Right hindlimb (tissue), 1 donor: ENCODE data around the gene PEPD.

ENCODE experiments used
- DNase-seq: peaks from one replicate; pipeline ENCODE4 v3.0.0-alpha.2; 2018

Gene PEPD

GRCh38 chr19:33472226-33472625 lies 49.4 kb downstream of the PEPD start:
- no peak for DNase-seq

GRCh38 chr19:33471111-33471996 lies 50.2 kb downstream of the PEPD start:
- no peak for DNase-seq

GRCh38 chr19:33470686-33471085 lies 50.9 kb downstream of the PEPD start:
- DNase-seq = no peak

GRCh38 chr19:33470040-33470330 lies 51.6 kb downstream of the PEPD start:
- DNase-seq = no peak

- no peak for DNase-seq
These were observed 52.2 kb downstream of the PEPD start for GRCh38 chr19:33469171-33470039.

GRCh38 chr19:33468361-33469170 lies 53.0 kb downstream of the PEPD start:
- no peak for DNase-seq

GRCh38 chr19:33467851-33468250 lies 53.7 kb downstream of the PEPD start:
- no peak for DNase-seq

- DNase-seq = no peak
These were observed 55.8 kb downstream of the PEPD start for GRCh38 chr19:33465834-33466233.

GRCh38 chr19:33465371-33465770 lies 56.2 kb downstream of the PEPD start:
- no peak for DNase-seq

- no peak for DNase-seq
These were observed 56.9 kb downstream of the PEPD start for GRCh38 chr19:33464733-33465115.

- DNase-seq = no peak
These were observed 57.4 kb downstream of the PEPD start for GRCh38 chr19:33464010-33464732.

GRCh38 chr19:33463199-33463598 lies 58.4 kb downstream of the PEPD start:
- no peak for DNase-seq

GRCh38 chr19:33462112-33462791 lies 59.3 kb downstream of the PEPD start:
- no peak for DNase-seq

- no peak for DNase-seq
These were observed 60.1 kb downstream of the PEPD start for GRCh38 chr19:33461256-33462111.

GRCh38 chr19:33460221-33460908 lies 61.2 kb downstream of the PEPD start:
- no peak for DNase-seq

- no peak for DNase-seq
These were observed 62.1 kb downstream of the PEPD start for GRCh38 chr19:33459222-33460090.

GRCh38 chr19:33458807-33459206 lies 62.8 kb downstream of the PEPD start:
- DNase-seq = no peak

- no peak for DNase-seq
These were observed 63.4 kb downstream of the PEPD start for GRCh38 chr19:33458171-33458633.

- no peak for DNase-seq
These were observed 64.8 kb downstream of the PEPD start for GRCh38 chr19:33456845-33457220.
